HG03460 (cell line): Measurements from ENCODE around the gene UPK1A.
"Not testable (repeated sequence)": the region's sequence is repeated elsewhere in the genome, so short reads cannot be mapped to it uniquely, and the experiment has no call there.

Source experiments
- ATAC-seq: cut with Tn5 transposase; IDR thresholded peaks from one replicate; pipeline ENCODE4 v1.9.1; 2021; ENCODE audit not compliant: unreplicated experiment

UPK1A gene

DNA sequence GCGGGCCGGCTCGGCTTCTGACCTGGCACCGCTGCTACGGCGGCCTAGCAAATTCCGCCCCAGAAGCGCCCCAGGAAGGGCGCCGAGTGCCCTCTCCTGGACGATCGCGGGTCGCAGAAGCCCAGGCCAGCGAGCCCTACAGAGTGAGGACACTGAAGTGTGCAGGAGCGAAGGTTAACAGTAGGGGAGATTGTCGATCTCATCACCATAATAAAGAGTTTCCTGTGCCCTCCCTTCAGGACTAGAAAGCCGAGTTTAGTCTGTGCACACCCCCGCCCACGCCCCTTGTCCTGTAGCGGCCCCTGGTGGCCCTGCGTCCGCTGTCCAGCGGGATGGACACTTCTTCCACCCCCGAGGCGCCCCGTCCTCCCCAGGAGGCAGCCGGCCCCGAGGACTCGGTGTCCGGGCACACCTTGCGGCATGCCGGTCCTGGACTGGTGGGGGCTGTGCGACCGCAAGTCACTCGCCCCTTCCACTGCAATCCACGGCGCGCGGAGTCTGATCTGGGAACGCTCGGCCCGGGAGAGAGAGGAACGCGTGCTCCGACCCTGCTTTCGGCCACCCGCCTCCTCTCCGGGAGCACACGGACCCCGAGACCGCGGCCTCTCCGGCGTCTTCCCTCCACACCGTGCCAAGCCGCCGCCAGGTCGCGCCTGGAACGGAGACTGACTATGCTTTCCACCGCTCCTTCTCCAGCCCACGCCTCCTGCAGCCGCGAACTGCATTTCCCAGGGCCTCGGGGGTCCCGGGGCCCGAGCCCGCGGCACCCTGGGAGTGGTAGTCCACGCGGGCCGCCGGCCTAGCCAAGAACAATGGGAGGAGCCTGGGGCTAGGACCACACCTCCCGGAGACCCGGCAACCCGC, 50.7 kb downstream of the UPK1A start:
- ATAC-seq = peak; percentile 51

DNA sequence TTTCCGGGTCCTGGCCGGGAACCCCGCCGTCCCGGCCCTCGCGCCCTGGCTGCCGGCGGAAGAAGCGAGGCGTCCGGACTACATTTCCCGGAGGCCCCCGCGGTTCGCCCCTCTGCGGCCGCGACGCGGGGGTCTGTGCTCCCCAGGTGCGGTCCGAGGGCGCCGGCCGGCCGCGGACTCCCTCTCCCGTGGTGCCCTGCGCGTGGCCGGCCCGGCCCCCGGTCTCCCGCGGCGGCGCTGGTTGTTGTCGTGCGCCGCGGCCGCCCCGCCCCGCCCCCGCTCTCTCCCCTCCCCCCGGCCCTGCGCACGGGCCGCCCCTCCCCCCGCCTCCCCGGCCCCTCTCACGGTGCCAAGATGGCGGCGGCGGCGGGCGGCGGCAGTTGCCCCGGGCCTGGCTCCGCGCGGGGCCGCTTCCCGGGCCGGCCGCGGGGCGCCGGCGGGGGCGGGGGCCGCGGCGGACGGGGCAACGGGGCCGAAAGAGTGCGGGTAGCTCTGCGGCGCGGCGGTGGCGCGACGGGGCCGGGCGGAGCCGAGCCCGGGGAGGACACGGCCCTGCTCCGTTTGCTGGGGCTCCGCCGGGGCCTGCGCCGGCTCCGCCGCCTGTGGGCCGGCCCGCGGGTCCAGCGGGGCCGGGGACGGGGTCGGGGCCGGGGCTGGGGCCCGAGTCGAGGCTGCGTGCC, 51.5 kb downstream of the UPK1A start, which contains the start of gene KMT2B:
Gene KMT2B, plus strand, starts transcription at position 339 of the 680 bp plus-strand sequence. Its CDS starts 16 bp downstream, at position 355.
- no peak for ATAC-seq

DNA sequence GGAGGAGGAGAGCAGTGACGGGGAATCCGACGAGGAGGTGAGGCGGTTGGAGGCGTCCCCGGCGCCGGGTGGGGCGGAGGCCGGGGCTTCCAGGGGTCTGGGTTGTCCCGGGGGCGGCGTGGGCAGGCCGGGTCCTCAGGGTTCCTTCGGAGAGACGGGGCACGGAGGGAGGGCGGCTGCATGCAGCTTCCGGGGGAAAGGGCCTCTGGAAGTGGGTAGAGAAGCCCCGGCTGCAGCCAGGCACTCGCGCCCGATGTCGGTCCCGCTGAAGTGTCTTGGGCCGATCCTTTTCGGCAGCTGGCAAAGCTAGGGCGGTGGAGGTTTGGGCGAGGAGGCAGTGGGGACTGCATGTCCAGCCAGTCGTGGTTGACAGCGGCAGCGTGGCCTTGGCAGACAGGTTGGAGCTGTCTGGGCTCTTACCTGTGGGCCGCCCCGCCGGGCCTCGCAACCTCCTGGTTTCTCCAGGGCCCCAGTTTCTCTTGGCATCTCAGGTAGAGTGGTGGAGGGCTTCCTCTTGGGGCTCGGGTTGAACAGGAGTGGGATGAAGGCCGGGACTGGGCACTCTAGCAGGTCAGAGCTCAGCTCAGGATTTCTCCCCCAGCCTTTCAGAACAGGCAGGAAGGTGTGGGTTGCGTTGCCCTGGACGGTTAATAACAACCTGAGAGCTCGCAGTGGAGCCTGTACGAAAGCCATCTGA, 52.2 kb downstream of the UPK1A start:
- ATAC-seq = no peak

DNA sequence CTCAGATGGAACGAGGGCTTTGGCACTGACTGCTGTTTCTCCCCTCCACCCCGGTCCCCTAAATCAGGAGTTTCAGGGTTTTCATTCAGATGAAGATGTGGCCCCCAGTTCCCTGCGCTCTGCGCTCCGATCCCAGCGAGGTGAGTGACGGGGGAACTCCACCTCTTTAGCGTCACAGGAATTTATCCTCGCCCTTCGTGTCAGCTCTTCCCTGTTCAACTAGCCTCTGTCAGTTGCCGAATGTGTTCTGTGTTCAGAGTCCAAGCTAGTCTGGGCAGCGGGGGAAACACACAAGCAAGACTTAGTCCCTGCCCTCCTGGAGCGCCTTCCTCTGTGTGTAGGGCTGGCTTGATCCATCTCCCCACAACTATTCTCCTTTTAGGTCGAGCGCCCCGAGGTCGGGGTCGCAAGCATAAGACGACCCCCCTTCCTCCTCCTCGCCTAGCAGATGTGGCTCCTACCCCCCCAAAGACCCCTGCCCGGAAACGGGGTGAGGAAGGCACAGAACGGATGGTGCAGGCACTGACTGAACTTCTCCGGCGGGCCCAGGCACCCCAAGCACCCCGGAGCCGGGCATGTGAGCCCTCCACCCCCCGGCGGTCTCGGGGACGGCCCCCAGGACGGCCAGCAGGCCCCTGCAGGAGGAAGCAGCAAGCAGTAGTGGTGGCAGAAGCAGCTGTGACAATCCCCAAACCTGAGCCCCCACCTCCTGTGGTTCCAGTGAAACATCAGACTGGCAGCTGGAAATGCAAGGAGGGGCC, 53.3 kb downstream of the UPK1A start:
- no peak for ATAC-seq

DNA sequence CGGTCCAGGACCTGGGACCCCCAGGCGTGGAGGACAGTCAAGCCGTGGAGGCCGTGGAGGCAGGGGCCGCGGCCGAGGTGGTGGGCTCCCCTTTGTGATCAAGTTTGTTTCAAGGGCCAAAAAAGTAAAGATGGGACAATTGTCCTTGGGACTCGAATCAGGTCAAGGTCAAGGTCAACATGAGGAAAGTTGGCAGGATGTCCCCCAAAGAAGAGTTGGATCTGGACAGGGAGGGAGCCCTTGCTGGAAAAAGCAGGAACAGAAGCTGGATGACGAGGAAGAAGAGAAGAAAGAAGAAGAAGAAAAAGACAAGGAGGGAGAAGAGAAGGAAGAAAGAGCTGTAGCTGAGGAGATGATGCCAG, 53.8 kb downstream of the UPK1A start:
- no peak for ATAC-seq

DNA sequence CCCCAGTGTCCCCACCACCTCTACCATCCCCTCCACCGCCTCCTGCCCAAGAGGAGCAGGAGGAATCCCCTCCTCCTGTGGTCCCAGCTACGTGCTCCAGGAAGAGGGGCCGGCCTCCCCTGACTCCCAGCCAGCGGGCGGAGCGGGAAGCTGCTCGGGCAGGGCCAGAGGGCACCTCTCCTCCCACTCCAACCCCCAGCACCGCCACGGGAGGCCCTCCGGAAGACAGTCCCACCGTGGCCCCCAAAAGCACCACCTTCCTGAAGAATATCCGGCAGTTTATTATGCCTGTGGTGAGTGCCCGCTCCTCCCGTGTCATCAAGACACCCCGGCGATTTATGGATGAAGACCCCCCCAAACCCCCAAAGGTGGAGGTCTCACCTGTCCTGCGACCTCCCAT, 54.3 kb downstream of the UPK1A start:
- ATAC-seq = no peak

DNA sequence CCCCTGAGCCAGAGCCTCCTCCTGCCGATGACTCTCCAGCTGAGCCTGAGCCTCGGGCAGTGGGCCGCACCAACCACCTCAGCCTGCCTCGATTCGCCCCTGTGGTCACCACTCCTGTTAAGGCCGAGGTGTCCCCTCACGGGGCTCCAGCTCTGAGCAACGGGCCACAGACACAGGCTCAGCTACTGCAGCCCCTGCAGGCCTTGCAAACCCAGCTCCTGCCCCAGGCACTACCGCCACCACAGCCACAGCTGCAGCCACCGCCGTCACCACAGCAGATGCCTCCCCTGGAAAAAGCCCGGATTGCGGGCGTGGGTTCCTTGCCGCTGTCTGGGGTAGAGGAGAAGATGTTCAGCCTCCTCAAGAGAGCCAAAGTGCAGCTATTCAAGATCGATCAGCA, 55.1 kb downstream of the UPK1A start:
- ATAC-seq = no peak

DNA sequence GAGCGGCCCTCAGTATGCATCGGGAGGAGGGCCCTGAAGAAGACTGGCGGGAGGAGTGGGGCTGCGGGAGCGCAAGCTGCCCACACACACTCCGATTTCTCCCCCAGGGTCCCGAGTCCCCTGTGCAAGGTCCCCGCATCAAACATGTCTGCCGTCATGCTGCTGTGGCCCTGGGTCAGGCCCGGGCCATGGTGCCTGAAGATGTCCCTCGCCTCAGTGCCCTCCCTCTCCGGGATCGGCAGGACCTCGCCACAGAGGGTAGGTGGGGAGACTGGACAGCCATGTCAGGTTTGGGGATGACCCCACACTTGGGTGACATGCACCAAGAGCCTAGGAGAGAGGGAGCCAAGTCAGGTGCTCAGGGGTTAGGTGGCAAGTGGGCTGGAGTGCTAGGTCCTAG, 56.1 kb downstream of the UPK1A start:
- ATAC-seq = no peak

DNA sequence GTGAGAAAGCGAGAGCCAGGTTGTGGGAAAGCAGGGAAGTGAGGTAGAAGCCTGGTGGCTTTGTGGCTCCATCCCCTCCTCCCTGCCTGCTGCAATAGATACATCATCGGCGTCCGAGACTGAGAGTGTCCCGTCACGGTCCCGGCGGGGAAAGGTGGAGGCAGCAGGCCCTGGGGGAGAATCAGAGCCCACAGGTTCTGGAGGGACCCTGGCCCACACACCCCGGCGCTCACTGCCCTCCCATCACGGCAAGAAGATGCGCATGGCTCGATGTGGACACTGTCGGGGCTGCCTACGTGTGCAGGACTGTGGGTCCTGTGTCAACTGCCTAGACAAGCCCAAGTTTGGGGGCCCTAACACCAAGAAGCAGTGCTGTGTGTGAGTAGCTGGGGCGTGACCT, 56.6 kb downstream of the UPK1A start:
- ATAC-seq = no peak

DNA sequence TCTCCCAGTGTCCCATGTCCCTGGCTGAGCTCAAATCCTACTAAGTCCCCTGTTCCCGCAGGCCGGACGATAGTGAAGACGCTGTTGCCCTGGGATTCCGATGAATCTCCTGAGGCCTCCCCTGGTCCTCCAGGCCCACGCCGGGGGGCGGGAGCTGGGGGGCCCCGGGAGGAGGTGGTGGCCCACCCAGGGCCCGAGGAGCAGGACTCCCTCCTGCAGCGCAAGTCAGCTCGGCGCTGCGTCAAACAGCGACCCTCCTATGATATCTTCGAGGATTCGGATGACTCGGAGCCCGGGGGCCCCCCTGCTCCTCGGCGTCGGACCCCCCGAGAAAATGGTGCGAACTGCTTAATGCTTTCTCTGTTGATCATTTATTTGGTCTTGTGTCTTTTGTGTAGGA, 57.4 kb downstream of the UPK1A start:
- ATAC-seq = no peak

DNA sequence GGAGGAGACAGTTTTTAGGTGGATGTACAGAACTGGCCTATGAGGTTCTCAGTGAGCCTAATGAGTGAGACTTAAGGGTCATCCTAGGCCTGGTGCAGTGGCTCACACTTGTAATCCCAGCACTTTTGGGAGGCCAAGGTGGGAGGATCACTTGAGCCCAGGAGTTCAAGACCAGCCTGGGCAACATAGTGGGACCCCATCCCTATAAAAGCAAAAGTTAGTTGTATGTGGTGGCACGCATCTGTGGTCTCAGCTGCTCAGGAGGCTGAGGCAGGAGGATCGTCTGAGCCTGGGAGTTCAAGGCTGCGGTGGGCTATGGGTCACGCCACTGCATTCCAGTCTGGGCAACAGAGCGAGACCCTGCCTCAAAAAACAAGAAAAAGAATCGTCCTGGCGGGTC, 57.8 kb downstream of the UPK1A start:
- ATAC-seq = not testable (repeated sequence)

DNA sequence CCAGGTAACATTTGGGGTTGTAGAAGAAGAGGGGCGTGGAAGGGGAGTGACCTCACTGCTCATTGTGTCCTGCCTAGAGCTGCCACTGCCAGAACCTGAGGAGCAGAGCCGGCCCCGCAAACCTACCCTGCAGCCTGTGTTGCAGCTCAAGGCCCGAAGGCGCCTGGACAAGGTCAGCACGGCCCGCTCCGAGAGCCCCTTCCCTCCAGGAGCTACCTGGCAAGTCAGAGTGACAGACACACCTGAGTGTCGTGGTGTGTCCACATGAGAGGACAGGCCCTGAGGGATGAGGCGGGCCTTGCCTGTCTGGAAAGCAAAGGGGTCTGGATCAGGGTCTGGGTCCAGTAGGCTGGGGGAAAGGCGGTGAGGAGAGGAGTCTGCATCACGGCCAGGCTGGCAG, 58.2 kb downstream of the UPK1A start:
- no peak for ATAC-seq

DNA sequence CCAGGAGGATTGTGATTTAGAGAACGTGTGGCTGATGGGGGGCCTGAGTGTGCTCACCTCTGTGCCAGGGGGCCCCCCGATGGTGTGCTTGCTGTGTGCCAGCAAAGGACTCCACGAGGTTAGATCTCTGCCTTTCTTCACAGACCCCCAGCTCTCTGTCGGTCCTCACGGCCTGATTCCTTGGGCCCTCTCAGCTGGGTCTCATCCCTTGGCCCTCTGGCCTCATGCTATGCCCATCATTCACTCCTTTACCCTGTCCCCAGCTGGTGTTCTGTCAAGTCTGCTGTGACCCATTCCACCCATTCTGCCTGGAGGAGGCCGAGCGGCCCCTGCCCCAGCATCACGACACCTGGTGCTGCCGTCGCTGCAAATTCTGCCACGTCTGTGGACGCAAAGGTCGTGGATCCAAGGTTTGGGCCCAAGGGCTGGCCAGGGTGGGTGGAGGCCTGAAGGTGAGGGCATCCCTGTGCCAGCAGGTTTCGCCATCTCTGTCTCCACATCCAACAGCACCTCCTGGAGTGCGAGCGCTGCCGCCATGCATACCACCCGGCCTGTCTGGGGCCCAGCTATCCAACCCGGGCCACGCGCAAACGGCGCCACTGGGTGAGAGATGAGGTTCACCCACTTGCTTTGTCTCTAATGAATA, 59.0 kb downstream of the UPK1A start:
- ATAC-seq = no peak

DNA sequence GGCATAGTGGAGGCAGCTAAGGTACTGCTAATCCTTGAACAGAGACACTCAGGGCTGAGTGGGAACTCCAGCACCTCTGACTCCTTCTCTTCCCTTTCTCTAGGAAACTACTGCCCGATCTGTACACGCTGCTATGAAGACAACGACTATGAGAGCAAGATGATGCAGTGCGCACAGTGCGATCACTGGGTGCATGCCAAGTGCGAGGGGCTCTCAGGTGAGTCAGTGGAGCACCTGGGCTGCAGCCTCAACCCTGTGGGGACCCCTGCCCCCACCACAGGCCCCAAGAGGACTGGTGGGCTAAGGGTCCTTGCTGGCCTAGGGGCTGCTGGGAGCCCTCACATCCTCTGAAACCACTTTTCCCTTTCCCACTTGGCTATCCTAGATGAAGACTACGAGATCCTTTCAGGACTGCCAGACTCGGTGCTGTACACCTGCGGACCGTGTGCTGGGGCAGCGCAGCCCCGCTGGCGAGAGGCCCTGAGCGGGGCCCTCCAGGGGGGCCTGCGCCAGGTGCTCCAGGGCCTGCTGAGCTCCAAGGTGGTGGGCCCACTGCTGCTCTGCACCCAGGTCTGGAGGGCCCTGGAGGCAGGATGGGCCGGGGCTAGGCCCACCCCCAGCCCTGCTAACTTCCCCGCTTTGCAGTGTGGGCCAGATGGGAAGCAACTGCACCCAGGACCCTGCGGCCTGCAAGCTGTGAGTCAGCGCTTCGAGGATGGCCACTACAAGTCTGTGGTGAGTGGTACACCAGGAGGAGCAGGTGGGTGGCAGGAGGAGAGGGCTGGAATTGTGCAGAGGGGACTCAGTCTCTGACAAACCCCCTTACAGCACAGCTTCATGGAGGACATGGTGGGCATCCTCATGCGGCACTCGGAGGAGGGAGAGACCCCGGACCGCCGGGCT, 61.0 kb downstream of the UPK1A start:
- ATAC-seq = no peak
